A549 (cell line): Measurements from ENCODE around the gene ACE.

Source experiments
- EP300 ChIP-seq, 2 experiments: fragments of >200 bp; sonication (Bioruptor Twin); formaldehyde crosslinking; IDR thresholded peaks; 2 replicates in 1 of 2; 3 replicates in 1 of 2; pipeline ENCODE4 v1.6.1; 2016 to 2017
- HDAC2 ChIP-seq: fragments of 200-600 bp; sonication (generic); IDR thresholded peaks from 2 replicates; pipeline ENCODE4 v1.6.1; 2016
- POLR2A ChIP-seq: IDR thresholded peaks from 2 replicates; pipeline ENCODE4 v1.6.1; 2012; ENCODE audit warnings: mild to moderate bottlenecking, low read length
- RAD21 ChIP-seq, 2 experiments: fragments of >200 bp in 1 of 2; sonication (Bioruptor Twin) in 1 of 2; formaldehyde crosslinking in 1 of 2; IDR thresholded peaks in 1 of 2; conservative IDR thresholded peaks in 1 of 2; 2 replicates in 1 of 2; 3 replicates in 1 of 2; pipeline ENCODE4 v1.6.1; 2012 to 2018; ENCODE audit warnings: inconsistent platforms in 1 of 2
- RCOR1 ChIP-seq: fragments of 150-350 bp; IDR thresholded peaks from 2 replicates; pipeline ENCODE4 v1.6.1; 2014; ENCODE audit warnings: antibody characterized with exemption, low read length, low read depth
- TF ChIP-seq, protein P1 (sequence below): fragments of >200 bp; sonication (Bioruptor Twin); formaldehyde crosslinking; IDR thresholded peaks from 3 replicates; pipeline ENCODE4 v1.5.1; 2016
- TF ChIP-seq, protein P2 (sequence below): IDR thresholded peaks from 2 replicates; pipeline ENCODE4 v1.6.1; 2012

DNA sequence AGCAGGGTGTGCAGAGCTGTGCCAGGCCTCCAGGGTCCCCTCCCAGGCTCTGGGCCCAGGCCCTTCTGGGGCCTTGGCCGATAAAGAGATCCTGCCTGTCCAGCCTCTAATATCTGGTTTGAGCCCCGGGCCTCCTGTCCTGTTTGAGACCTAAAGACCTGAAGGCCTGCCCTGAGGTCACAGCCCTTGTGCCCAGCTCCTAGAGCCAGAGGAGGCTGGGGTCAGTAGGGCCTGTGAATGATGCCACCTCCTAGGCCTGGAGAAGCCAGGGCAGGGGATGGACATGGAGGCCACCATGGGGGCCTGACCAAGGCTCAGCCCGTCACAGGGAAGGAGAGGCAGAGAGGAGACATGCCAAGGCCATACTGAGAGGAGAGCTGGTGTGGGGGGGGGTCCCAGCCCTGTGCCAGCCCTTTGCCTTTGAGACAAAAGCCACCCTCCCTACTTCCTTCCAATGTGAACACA lies 53.7 kb downstream of the ACE start:
- TF ChIP-seq POLR2A, result no peak
- TF ChIP-seq RCOR1, result no peak
- no peak for TF ChIP-seq EP300 (IDR thresholded peaks at IDR 0.05)
- TF ChIP-seq, protein P1, sequence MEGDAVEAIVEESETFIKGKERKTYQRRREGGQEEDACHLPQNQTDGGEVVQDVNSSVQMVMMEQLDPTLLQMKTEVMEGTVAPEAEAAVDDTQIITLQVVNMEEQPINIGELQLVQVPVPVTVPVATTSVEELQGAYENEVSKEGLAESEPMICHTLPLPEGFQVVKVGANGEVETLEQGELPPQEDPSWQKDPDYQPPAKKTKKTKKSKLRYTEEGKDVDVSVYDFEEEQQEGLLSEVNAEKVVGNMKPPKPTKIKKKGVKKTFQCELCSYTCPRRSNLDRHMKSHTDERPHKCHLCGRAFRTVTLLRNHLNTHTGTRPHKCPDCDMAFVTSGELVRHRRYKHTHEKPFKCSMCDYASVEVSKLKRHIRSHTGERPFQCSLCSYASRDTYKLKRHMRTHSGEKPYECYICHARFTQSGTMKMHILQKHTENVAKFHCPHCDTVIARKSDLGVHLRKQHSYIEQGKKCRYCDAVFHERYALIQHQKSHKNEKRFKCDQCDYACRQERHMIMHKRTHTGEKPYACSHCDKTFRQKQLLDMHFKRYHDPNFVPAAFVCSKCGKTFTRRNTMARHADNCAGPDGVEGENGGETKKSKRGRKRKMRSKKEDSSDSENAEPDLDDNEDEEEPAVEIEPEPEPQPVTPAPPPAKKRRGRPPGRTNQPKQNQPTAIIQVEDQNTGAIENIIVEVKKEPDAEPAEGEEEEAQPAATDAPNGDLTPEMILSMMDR, result no peak
- no peak for TF ChIP-seq RAD21 (conservative IDR thresholded peaks at IDR 0.05 in 1 of 2, IDR thresholded peaks at IDR 0.05 in 1 of 2)
- no peak for TF ChIP-seq HDAC2
- TF ChIP-seq, protein P2, sequence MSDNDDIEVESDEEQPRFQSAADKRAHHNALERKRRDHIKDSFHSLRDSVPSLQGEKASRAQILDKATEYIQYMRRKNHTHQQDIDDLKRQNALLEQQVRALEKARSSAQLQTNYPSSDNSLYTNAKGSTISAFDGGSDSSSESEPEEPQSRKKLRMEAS, result no peak
